GM18519 (cell line): ENCODE data around the gene CASK.
A peak's percentile ranks its signal among the peaks of the same experiment; 100 is the strongest.

Experiments
- ATAC-seq: cut with Tn5 transposase; IDR thresholded peaks from one replicate; pipeline ENCODE4 v1.9.1; 2021; ENCODE audit warnings: mild to moderate bottlenecking, moderate library complexity; ENCODE audit not compliant: unreplicated experiment, low FRiP score

CASK gene

DNA sequence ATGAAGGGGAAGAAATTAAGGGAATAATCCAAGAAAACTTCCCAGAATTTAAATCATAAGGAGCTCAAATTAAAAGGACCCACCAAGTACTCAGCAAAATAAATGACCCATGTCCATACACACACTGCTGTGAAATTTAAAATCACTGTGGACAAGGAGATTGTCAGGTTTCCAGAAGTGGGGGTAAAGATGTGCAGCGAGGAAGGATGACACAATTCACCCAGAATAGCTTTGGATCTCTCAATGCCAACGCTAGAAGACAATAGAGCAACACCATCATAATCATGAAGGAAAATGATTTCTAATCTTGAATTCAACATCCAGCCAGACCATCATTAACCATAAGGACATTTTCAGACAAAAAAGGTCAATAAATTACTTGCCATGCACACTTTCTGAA lies 65.7 kb downstream of the CASK start:
- no peak for ATAC-seq

DNA sequence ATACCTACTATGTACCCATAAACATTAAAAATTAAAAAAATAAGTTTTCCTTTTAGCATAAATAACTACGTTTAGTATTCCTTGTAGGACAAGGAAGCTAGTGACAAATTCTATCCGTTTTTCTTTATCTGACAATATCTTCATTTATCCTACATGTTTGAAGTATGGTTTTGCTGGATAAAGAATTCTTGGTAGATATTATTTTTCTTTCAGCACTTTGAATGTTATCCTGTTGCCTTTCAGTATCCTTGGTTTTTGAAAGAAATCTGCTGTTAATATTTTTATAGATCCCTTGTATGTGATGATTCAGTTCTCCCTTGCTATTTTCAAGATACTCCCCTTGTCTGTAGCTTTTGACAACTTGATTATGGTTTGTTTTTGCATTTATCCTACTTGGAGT lies 76.6 kb downstream of the CASK start:
- ATAC-seq: no peak

DNA sequence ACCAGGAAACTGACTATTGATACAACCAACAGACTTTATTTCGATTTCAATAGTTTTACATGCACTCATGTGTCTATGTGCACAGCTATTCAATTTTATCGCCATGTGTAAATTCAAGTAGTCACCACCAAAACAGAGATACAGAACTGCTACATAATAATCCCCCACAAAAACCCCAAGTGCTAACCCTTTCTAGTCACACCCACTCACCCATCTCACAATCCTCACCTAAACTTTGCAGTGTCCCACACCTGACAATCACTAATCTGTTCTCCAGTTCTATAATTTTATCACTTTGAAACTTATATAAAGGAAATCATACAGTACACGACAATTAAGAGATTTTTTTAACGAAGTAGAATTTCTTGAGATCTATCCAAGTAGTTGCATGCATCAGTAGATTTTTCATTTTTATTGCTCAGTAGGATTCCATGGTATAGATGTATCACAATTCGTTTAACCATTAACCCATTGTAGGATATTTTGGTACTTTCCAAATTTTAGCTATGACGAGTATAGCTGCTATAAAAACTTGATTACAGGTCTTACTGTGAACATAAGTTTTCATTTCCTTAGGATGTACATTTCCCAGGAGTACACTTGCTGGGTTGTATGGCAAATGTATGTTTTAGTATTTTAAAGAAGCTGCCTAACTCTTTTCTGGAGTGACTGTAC lies 85.9 kb downstream of the CASK start:
- ATAC-seq: no peak

DNA sequence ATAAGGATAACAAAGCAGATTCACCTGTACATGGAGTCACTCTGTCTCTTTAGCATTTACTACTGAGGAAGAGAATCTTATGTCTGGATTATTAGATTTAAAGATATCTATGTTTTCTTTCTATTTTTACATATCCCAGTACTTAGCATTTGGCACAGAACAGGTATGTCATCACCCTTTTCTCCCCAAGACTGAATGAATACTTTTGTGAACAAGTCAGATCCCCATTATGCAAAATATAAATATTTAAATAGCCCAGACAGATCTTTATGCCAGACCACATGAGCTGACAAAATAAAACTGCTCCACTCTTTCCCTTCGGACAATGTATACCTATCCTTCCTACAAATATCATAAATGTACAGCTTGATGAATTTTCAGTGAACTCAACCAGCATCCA lies 94.5 kb downstream of the CASK start:
- ATAC-seq: no peak

DNA sequence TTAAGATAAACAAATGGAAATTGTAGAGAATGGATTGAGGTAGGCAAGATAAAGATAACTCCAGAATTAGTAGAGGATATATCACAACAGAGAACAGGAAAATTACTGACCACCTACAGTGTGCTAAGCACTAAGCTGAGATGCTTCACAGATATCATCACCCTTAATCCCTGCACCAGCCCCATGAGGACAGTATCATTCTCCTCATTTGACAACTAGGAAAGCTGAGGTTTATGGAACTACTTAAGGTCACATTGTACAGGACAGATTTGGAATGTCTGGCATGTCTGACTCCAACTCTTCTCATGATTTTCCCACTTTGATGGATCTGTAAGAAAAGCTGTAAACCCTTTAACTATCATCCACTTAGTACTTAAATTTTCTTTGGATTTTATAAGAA lies 95.5 kb downstream of the CASK start:
- no peak for ATAC-seq

DNA sequence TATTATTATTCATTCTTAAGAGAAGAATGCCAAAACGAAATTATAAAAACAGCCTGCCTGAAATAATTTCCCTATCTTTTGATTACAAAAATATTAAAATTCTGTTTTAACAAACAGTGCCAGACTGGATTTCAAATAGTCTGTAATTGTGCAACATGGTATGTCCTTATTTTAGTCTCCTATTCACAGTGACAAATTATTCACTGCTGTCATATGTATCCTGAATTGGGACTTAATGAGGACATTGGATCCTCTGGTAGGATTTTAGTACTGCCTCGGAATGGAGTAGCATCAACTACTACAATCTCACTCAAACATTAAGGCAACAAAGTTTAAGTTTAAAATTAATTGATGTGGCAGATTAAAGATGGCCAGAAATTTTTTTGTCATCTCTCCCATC lies 97.6 kb downstream of the CASK start:
- no peak for ATAC-seq

DNA sequence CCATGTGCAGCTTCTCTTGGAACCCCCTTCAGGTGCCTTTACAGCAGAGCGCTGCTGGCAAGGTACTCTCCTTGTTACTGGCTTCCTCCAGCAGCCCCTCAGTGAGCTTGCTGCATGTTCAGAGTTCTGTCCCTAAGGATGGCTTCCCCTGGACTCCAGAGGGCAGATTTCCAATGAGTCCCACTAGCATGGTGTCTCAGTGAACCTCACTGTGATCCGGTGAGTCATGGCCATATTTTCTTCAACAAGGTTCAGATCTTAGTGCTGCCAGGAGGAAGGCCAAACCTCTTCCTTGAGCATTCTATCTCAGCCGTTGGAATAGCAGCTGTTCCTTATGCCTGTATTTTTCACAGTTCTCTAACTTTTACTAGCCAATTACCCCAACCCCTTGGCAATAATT lies 98.8 kb downstream of the CASK start:
- no peak for ATAC-seq

DNA sequence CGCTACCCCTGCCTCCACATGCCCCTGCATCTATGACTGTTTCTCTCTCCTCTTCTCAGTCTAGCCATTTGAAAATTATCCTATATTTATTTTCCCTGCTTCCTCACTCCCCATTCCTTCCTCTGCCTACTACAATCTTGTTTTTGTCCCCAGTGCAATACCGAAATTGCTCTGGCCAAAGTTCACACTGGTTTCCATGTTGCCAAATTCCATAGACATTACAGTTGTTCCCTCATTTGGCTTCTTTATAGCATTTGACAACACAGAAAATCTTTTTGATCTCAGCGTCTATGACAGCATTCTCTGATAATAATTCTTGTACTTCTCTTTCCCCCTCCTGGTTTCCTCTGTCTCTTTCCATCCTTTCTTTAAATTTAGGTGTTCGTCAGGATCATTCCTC lies 100.0 kb downstream of the CASK start:
- no peak for ATAC-seq

DNA sequence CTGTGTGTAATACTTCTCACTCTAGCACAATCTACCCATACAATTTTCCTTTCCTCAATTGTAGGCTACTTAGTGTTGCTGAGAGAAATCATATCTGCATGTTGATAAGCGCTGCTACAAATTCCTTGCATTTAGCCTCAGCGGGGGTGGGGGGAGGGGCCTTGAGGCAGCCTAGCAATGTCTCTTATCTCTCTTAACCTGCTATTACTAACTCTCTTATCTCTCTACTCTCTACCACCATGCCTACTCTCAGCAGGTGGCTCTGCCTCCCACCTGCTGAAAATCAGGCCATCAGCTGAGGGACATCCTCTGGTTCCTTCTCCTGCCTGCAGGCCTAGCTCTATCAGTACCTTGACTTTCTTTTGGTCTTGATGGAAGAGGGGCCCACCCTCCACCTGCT lies 100.5 kb downstream of the CASK start:
- ATAC-seq: no peak

DNA sequence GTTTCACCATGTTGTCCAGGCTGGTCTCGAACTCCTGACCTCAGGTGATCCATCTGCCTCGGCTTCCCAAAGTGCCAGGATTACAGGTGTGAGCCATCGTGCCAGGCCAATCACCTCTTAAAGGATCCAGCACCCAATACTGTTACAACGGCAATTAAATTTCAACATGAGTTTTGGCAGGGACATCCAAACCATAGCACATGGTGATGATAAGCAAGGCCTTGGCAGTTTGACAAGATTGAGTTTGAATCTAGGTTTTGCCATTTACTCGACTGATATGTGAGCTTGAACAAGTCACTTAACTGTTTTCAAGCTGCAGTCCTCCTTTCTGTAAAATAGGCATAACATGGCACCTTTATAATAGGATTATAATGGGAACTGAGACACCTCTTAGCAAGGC lies 115.3 kb downstream of the CASK start:
- no peak for ATAC-seq

DNA sequence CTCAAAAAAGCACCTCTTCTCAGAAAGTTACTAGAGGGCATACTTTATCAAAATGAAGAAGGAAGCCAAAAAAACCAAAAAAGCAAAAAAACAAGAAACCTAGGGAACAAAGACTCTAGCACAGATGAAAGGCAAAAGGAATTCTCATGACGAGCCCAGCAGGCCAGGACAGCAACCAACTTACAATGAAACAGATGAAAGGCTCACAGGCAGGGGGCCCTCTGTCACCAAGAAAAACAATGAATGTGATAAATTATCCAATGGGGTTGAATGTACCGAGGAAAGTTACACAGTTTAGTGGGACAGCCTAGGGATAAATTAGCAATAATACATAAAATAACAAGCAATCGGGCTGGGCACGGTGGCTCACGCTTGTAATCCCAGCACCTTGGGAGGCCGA lies 120.4 kb downstream of the CASK start:
- no peak for ATAC-seq

DNA sequence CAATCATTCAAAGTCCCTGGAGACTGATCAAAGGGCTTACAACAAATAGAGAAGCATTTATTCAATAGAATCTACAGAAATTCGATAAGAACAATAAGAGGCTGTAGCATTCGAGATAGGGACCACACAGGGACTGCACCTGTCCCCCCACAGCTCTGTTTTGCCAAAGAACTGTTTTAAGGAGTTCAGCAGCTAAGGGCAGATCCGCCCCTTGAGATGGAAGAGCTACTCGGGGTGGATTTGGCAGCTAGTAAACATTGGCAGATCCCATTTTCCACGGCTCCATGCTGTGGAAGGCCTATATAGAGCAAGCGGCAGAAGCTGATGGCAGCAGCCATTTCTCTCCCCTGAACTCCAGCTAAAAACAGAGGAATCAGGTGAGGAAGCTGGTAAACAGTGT lies 123.7 kb downstream of the CASK start:
- no peak for ATAC-seq

DNA sequence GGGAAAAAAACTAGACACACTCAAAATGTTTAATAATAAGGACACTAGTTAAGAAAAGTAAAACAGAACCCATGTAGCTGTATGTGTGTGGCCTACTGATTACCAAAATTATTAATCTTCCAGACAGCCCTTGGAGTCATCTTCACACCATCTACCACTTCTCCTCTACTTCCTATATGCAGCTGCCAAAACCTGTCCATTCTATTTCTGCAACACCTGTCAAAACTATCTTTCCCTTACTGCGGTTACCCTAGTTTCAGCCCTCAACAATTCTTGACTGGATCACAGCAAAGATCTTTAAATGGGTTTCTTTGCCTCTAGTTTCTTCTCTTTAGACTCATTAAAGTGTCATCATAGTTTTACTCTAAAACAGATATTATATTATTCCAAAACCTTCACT lies 126.8 kb downstream of the CASK start:
- ATAC-seq: peak; percentile 60

DNA sequence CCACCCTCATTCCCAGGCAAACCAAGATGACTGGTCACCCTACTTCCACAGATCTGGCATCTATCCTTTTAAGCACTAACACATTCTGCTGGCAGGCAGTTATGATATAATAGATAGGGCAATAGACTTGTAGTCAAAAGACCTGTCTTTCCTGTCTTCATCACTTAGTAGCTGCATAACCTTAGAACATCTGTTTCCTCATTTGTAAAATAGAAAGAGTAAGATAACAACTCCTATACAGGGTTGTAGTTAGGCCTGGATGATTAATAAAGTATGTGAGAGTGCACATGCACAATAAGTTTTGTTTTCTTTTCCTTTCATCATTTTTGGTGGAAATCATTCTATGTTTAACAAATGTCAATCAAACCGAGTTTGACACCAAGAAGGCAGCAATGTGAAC lies 127.3 kb downstream of the CASK start:
- ATAC-seq: no peak

DNA sequence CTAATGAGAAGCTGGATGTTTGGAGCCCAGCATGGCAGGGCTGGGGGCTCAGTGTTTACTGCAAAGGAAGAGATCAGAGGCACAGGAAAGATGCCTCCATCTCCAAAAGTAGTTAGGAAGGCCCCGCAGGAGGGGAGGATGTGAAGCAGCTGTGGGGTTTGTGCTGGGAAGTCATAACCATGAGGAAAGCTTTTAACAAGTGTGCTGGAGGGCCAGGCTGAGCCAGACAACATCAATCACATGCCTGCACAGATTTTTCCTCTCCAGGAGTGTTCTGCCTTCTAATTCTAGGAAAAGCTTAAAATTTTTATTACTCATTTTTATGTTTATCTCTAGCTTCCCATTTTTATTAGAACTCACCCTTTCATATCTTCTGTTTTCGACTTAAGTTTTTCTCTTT lies 134.0 kb downstream of the CASK start:
- no peak for ATAC-seq

DNA sequence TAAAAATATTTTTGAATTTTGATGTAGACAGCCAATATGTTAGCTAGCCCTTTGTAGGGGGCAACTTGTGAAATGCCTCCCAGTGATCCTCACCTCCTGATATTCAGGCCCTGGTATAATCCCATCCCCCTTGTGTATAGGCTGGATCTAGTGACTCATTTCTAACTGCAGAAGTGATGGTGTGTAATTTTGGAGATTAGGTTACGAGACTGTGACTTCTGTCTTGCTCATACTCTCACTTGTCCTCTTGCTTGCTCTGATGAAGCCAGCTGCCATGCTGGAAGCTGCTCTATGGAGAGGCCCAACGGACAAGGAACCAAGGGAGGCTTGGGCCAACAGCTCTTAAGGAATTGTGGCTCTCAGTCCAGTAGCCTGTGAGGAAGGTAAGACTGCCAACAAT lies 137.7 kb downstream of the CASK start:
- no peak for ATAC-seq

DNA sequence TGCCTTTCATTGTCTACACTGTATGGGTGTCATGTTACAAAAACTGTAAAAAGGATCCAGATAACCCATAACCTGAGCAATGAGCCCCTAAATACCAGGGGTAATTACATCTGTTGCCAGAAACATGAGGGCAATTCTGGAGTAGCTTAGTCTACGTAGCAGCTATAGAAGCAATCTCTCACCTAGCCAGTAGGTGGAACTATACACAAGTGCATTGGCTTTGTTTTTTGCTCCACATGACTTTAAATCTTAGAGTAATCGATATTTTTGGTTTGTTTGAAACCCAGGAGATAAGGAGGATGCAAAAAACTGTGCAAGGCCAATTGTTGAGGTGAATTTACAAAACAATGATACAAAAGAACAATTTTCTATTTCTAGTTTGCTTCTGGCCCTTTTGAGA lies 141.9 kb downstream of the CASK start:
- peak; percentile 51 for ATAC-seq

DNA sequence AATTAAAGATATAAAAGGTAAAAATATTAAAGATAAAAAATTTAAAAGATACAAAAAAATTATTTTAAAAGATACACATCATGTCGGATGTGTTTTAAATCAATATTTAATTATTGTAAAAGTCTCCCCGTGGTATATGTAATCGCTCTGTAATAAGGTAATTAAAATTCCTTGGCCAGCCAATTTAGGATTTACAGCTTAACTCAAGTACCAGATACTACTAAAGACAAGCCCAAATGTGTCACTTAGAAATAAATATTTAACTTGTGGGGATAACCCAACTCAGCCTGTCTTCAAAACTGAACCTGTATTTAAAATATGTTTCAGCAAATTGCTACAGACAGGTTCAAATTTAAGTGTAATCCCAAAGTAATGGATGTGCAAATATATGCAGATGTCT lies 143.4 kb downstream of the CASK start:
- no peak for ATAC-seq

DNA sequence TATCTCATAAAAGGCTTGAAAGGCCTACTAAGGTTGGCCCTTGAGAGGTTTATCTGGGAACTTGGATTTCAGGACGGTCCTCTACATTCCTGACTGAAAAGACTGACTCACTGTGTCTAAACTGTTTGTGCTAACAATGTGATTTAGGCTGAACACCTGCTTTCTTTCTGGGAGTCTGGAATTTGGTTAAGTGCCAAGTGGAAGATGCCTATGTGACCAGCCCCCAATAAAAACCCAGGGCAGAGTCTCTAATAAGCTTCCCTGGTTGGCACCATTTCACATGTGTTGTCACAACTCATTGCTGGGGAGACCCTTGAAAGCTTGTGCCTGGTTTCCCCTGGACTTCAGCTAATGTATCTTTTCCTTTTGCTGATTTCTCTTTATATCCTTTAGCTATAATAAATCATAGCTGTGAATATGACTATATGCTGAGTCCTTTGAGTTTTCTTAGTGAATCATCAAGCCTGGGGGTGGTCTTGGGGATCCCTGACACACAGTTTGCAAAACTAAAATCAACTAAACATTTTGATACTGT lies 144.3 kb downstream of the CASK start:
- no peak for ATAC-seq

DNA sequence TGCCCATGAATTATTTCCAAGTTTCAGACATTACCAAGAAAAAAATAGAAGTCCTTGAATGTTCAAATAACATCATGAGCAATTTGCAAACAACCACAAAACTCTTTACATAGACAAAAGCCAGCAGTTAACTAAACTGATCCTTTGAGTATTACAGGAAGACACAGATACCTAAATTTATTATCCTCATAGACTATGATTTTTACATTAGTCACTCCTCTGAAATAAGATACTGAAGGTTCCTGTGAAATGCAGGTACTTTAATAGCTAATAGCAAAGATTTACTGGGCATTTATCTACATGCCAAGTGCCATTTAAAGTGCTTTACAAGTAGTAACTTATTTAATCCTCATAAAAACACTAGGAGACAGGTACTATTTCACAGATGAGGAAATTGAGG lies 161.7 kb downstream of the CASK start:
- no peak for ATAC-seq

DNA sequence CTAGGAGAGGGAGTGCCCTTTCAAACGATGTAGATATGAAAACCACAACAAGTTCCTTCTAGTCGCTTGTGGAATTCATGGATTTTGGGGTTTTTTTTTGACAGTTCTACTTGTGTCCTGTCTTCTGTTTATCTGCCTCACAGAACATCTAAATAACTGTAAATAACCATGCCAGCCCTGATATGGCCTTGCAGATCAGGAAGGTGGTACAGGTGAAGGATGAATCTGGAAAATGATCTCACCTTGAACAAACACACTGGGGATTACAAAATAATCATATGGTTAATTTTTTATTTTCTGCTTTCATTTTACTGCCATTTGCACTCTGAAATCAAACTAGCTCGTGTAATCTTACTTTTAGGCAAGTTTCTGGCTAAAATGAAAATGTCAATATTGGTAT lies 162.2 kb downstream of the CASK start:
- ATAC-seq: no peak

DNA sequence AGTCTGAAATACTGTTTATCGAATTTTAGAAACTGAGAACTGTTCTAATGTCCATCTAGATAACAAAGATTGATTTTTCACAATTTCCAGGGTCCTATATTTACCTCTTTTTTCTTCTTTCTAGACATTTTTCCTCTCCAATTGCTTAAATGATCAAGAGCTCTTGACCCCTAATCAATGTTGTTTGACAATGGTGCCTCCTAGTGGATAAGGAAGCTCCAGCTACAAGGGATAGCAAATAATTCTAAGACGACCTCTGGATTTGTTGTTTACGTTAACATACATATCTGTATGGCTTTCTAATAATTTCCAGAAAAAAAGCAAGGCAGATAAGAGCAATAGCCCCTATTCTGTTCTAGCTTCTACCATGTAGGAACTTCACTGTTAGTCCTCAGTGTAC lies 163.5 kb downstream of the CASK start:
- ATAC-seq: no peak

DNA sequence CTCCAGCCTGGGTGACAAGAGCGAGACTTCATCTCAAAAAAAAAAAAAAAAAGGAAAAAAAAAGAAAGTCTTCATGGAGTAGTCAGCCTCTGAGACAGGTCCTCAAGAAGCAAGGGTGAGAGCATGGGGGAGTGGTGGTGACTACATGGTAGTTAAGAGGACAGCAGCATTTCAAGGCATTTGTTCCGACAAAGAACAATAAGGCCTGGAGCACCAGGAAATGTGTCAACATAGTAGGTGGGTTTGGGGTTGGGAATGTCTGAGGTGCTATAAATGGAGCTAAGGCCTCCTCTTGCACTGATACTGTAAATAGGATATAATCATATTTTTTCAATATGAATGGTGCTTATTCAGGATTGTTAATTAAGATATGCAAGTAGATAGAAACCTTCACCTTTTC lies 165.0 kb downstream of the CASK start:
- no peak for ATAC-seq
